SK-N-SH (cell line): ENCODE results near the gene POLE3. TPM values are rescaled to one million over a fixed set of nuclear protein-coding genes. Genes with fewer than 3 reads are reported as not detected.

ENCODE experiments used
- CTCF ChIA-PET: fragments of 300-600, 350-600 bp; formaldehyde crosslinking; extraction: SDS; loops from one replicate; lab custom pipeline; 2021; lab: Yijun Ruan, JAX
- POLR2A ChIA-PET: fragments of 350-600 bp; sonication (Branson Sonifier 250); formaldehyde crosslinking; extraction: SDS; loops from one replicate; lab custom pipeline; 2020; ENCODE audit warnings: antibody characterized with exemption, inconsistent platforms; lab: Yijun Ruan, JAX
- DNase-seq: peaks from one replicate; pipeline ENCODE4 v3.0.0; 2012
- H2AFZ ChIP-seq: fragments of 200-600 bp; sonication (generic); 2 replicates; pipeline ENCODE4 v1.8.1; 2016; ENCODE audit warnings: antibody characterized with exemption, mild to moderate bottlenecking, low read depth
- H3F3A ChIP-seq: fragments of 200-600 bp; sonication (generic); replicated peaks from 2 replicates; pipeline ENCODE3; 2016; ENCODE audit warnings: antibody characterized with exemption, mild to moderate bottlenecking; ENCODE audit not compliant: insufficient read depth
- H3K27ac ChIP-seq, 2 experiments: fragments of 200-500 bp in 1 of 2; fragments of 200-600 bp in 1 of 2; sonication (Bioruptor generic) in 1 of 2; sonication (generic), shearing (Covaris generic) in 1 of 2; 2 replicates each; pipeline versions ENCODE4 v1.5.1 to v1.6.1; 2014 to 2016; ENCODE audit warnings: low read depth in 2 of 2, inconsistent platforms in 1 of 2, low read length in 1 of 2, mild to moderate bottlenecking in 1 of 2, mixed read lengths in 1 of 2
- H3K27me3 ChIP-seq: fragments of 200-600 bp; sonication (generic), shearing (Covaris generic); 2 replicates; pipeline ENCODE4 v1.6.1; 2016; ENCODE audit warnings: mixed run types; ENCODE audit not compliant: insufficient read depth
- H3K36me3 ChIP-seq, 2 experiments: fragments of 200-500 bp in 1 of 2; fragments of 200-600 bp in 1 of 2; sonication (Bioruptor generic) in 1 of 2; sonication (generic) in 1 of 2; replicated peaks in 1 of 2; 2 replicates each; pipeline versions ENCODE3 to v1.5.1; 2014 to 2016; ENCODE audit warnings: low read length in 1 of 2, mild to moderate bottlenecking in 1 of 2; ENCODE audit not compliant: insufficient read depth in 2 of 2, control insufficient read depth in 1 of 2
- H3K4me1 ChIP-seq, 2 experiments: fragments of 200-500 bp in 1 of 2; fragments of 200-600 bp in 1 of 2; sonication (Bioruptor generic) in 1 of 2; sonication (generic), shearing (Covaris generic) in 1 of 2; 2 replicates each; pipeline versions ENCODE4 v1.5.1 to v1.6.1; 2014 to 2016; ENCODE audit warnings: low read depth in 1 of 2, low read length in 1 of 2, mixed run types in 1 of 2; ENCODE audit not compliant: insufficient read depth in 2 of 2, control insufficient read depth in 1 of 2
- H3K4me2 ChIP-seq: fragments of 200-600 bp; sonication (generic), shearing (Covaris generic); 2 replicates; pipeline ENCODE4 v1.6.1; 2017; ENCODE audit warnings: mixed run types
- H3K4me3 ChIP-seq, 2 experiments: fragments of 200-500 bp in 1 of 2; fragments of 200-600 bp in 1 of 2; sonication (Bioruptor generic) in 1 of 2; sonication (generic), shearing (Covaris generic) in 1 of 2; 2 replicates each; pipeline versions ENCODE4 v1.5.1 to v1.8.1; 2014 to 2016; ENCODE audit warnings: low read depth in 2 of 2, inconsistent platforms in 1 of 2, low read length in 1 of 2, mild to moderate bottlenecking in 1 of 2, mixed read lengths in 1 of 2, moderate library complexity in 1 of 2
- H3K79me2 ChIP-seq: fragments of 200-600 bp; sonication (generic); 2 replicates; pipeline ENCODE4 v1.8.1; 2017; ENCODE audit warnings: mild to moderate bottlenecking; ENCODE audit not compliant: insufficient read depth
- H3K9ac ChIP-seq: fragments of 200-600 bp; sonication (generic); 2 replicates; pipeline ENCODE4 v1.6.1; 2017; ENCODE audit warnings: mixed run types
- H3K9me2 ChIP-seq: fragments of 200-600 bp; sonication (generic); 2 replicates; pipeline ENCODE4 v1.6.1; 2017; ENCODE audit warnings: mixed run types
- H3K9me3 ChIP-seq: fragments of 200-600 bp; sonication (generic); 2 replicates; pipeline ENCODE4 v1.6.1; 2017; ENCODE audit warnings: mixed run types, mild to moderate bottlenecking, moderate library complexity
- H4K20me1 ChIP-seq: fragments of 200-600 bp; sonication (generic); 2 replicates; pipeline ENCODE4 v1.6.1; 2017; ENCODE audit warnings: mild to moderate bottlenecking, mixed run types; ENCODE audit not compliant: insufficient read depth
- CHD2 ChIP-seq: fragments of 150-350 bp; IDR thresholded peaks from 2 replicates; pipeline ENCODE4 v1.6.1; 2018; ENCODE audit warnings: low read length; ENCODE audit not compliant: partially characterized antibody
- ELF1 ChIP-seq: IDR thresholded peaks from 2 replicates; pipeline ENCODE4 v1.4.0; 2012
- EP300 ChIP-seq, 2 experiments: IDR thresholded peaks; 2 replicates each; pipeline versions ENCODE4 v1.4.0 to v1.6.1; 2012; ENCODE audit warnings: borderline replicate concordance in 1 of 2, low read depth in 1 of 2, low read length in 1 of 2
- EZH2phosphoT487 ChIP-seq: fragments of 200-600 bp; sonication (generic); IDR thresholded peaks from 2 replicates; pipeline ENCODE4 v1.6.1; 2017; ENCODE audit warnings: low read depth, mixed run types, mild to moderate bottlenecking, antibody characterized with exemption, moderate library complexity, borderline replicate concordance
- FOSL2 ChIP-seq: IDR thresholded peaks from 2 replicates; pipeline ENCODE4 v1.4.0; 2012; ENCODE audit warnings: low read depth, mild to moderate bottlenecking, moderate library complexity, borderline replicate concordance
- FOXJ3 ChIP-seq: sonication (generic); formaldehyde crosslinking; IDR thresholded peaks from 2 replicates; pipeline ENCODE4 v1.5.1; 2020; ENCODE audit warnings: mild to moderate bottlenecking, missing genetic modification reagents
- GATA2 ChIP-seq: sonication (generic); formaldehyde crosslinking; IDR thresholded peaks from 2 replicates; pipeline ENCODE4 v1.5.0; 2020; ENCODE audit warnings: mild to moderate bottlenecking, missing genetic modification reagents
- JUND ChIP-seq: IDR thresholded peaks from 2 replicates; pipeline ENCODE4 v1.4.0; 2012
- MEF2A ChIP-seq: IDR thresholded peaks from 2 replicates; pipeline ENCODE4 v1.4.0; 2012; ENCODE audit warnings: low read depth, borderline replicate concordance
- NFIC ChIP-seq: IDR thresholded peaks from 2 replicates; pipeline ENCODE4 v1.4.0; 2012; ENCODE audit warnings: borderline replicate concordance
- NRF1 ChIP-seq: IDR thresholded peaks from 2 replicates; pipeline ENCODE4 v1.6.1; 2012; ENCODE audit warnings: low read depth, mild to moderate bottlenecking, low read length
- RFX5 ChIP-seq: IDR thresholded peaks from 2 replicates; pipeline ENCODE4 v1.6.1; 2012; ENCODE audit warnings: mild to moderate bottlenecking, improper control_type of control experiment, low read length
- SIN3A ChIP-seq: IDR thresholded peaks from 2 replicates; pipeline ENCODE4 v1.6.1; 2012; ENCODE audit warnings: low read depth, mild to moderate bottlenecking, low read length, moderate library complexity, borderline replicate concordance
- SMC3 ChIP-seq: IDR thresholded peaks from 2 replicates; pipeline ENCODE4 v1.6.1; 2012; ENCODE audit warnings: low read depth, low read length, improper control_type of control experiment
- TCF12 ChIP-seq: IDR thresholded peaks from 2 replicates; pipeline ENCODE4 v1.4.0; 2012
- YY1 ChIP-seq: IDR thresholded peaks from 2 replicates; pipeline ENCODE4 v1.4.0; 2012; ENCODE audit warnings: low read depth, mild to moderate bottlenecking
- WGBS: methylation state at CpG from one replicate; pipeline ENCODE4 v1.1.6; 2017; ENCODE audit warnings: low lambda C conversion rate; 5-methylcytosine and 5-hydroxymethylcytosine counted together
- polyA plus RNA-seq, 3 experiments: library from polyadenylated mRNA; depleted of rRNA; stranded (reverse); fragments of >200 nt; gene quantifications; 2 replicates each; pipeline ENCODE4 v1.2.3, GENCODE V29; 2012
- TF ChIP-seq, protein P1 (sequence below): fragments of 150-350 bp; IDR thresholded peaks from 2 replicates; pipeline ENCODE4 v1.6.1; 2017; ENCODE audit warnings: antibody characterized with exemption, low read length, low read depth, borderline replicate concordance
- TF ChIP-seq, protein P2 (sequence below): IDR thresholded peaks from 2 replicates; pipeline ENCODE4; 2012
- TF ChIP-seq, protein P3 (sequence below): IDR thresholded peaks from 2 replicates; pipeline ENCODE4 v1.4.0; 2012; ENCODE audit warnings: low read depth, borderline replicate concordance
- TF ChIP-seq, protein P4 (sequence below): IDR thresholded peaks from 2 replicates; pipeline ENCODE4 v1.4.0; 2012; ENCODE audit warnings: low read depth, borderline replicate concordance
- TF ChIP-seq, protein P5 (sequence below): IDR thresholded peaks from 2 replicates; pipeline ENCODE4 v1.6.1; 2012; ENCODE audit warnings: mild to moderate bottlenecking, low read depth, low read length, moderate library complexity
- TF ChIP-seq, protein P6 (sequence below): fragments of 200-600 bp; sonication (generic); IDR thresholded peaks from 2 replicates; pipeline ENCODE4 v1.6.1; 2017; ENCODE audit warnings: antibody characterized with exemption, mild to moderate bottlenecking, moderate library complexity

The POLE3 gene
- polyA plus RNA-seq, 1 of the 3 experiments (the other 2 are of a cell fraction) = 40.1 TPM

DNA sequence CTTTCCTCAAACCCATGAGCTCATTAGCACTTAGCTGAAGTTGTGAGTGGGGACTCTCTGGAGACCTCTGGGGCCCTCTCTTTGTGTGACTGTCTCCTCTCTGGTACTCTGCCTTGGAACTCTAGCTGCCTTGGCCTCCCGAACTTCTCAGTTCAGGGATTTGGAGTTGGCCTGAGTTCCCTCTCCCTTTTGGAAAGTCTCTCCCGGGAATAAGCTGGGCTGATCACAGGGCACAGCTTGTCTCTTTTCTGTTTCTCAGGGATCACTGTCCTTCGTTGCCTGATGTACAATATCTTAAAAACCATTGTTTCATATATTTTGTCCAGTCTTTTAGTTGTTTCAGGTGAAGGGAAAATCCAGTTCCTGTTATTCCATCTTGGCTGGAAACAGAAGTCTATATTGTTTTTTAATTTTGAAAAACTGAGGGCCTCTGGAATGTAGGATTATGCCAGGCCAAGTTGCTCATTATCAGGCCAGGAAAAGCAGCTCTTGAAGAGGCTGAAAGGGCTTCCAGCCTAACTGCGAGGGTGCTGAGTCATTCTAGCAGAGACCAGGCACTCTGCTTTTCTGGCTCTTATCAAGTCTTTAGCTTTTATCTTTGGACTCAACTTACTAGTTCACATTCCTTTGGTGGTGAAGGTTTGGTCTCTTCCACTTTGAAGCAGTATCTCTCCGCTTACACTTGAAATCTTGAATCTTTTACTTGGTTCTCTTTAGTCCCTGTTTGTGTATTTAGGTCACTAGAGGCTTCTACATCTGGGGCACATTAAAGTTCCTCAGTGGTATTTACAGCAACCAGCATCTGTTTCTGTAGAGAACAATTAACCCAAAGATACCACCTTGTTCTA lies 44.7 kb upstream of the POLE3 start:
- Histone ChIP-seq H3K27ac (peak overlapping the region; percentile 91 to 92), H3F3A (peaks cover 20% of the 10 kb centered on the region), H3K27me3 (no peaks in the 10 kb centered on the region), H2AFZ (peak overlapping the region; percentile 65; the same call in 1 of the 2 replicates), H3K4me1 (peaks cover 7 to 20% of the 10 kb centered on the region in 2 experiments), H3K4me2 (peak overlapping the region; percentile 22), H3K9me2 (no peaks in the 10 kb centered on the region), H3K9ac (peak overlapping the region; percentile 39; the same call in 1 of the 2 replicates), H3K9me3 (no peaks in the 10 kb centered on the region), H4K20me1 (no peaks in the 10 kb centered on the region), H3K79me2 (no peaks in the 10 kb centered on the region), H3K36me3 (no peaks in the 10 kb centered on the region), H3K4me3 (no peak overlapping the region)
- 59% methylated on average over 5 of the region's 5 CpGs for WGBS
- POLR2A ChIA-PET = no interaction called here
- CTCF ChIA-PET = interaction anchor here (0.6 to 2.6 kb wide), 11 partner anchors 9 to 227 kb away, joined by 3 to 28 read pairs (median 4); no protein-coding TSS in a partner anchor
- no peak for DNase-seq
- TF ChIP-seq, protein P1, sequence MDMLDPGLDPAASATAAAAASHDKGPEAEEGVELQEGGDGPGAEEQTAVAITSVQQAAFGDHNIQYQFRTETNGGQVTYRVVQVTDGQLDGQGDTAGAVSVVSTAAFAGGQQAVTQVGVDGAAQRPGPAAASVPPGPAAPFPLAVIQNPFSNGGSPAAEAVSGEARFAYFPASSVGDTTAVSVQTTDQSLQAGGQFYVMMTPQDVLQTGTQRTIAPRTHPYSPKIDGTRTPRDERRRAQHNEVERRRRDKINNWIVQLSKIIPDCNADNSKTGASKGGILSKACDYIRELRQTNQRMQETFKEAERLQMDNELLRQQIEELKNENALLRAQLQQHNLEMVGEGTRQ = no peak
- TF ChIP-seq SMC3 = no peak
- no peak for TF ChIP-seq YY1
- no peak for TF ChIP-seq RFX5
- peak; percentile 80 for TF ChIP-seq NFIC
- TF ChIP-seq, protein P2, sequence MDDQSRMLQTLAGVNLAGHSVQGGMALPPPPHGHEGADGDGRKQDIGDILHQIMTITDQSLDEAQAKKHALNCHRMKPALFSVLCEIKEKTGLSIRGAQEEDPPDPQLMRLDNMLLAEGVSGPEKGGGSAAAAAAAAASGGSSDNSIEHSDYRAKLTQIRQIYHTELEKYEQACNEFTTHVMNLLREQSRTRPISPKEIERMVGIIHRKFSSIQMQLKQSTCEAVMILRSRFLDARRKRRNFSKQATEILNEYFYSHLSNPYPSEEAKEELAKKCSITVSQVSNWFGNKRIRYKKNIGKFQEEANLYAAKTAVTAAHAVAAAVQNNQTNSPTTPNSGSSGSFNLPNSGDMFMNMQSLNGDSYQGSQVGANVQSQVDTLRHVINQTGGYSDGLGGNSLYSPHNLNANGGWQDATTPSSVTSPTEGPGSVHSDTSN = peak; percentile 49
- no peak for TF ChIP-seq SIN3A
- TF ChIP-seq CHD2 = no peak
- TF ChIP-seq ELF1 = 0 out of 2 replicates have a peak, but pooled peaks have one; percentile 14
- TF ChIP-seq EP300 (IDR thresholded peaks at IDR 0.05; ENCODE audit: borderline replicate concordance in 1 of 2, low read depth in 1 of 2, low read length in 1 of 2) = peak; percentile 9 to 66; a peak in 1 of 4 replicates
- TF ChIP-seq, protein P3, sequence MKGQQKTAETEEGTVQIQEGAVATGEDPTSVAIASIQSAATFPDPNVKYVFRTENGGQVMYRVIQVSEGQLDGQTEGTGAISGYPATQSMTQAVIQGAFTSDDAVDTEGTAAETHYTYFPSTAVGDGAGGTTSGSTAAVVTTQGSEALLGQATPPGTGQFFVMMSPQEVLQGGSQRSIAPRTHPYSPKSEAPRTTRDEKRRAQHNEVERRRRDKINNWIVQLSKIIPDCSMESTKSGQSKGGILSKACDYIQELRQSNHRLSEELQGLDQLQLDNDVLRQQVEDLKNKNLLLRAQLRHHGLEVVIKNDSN = no peak
- no peak for TF ChIP-seq MEF2A
- no peak for TF ChIP-seq EZH2phosphoT487
- TF ChIP-seq JUND = peak; percentile 59; the same call in 1 of the 2 replicates
- TF ChIP-seq, protein P4, sequence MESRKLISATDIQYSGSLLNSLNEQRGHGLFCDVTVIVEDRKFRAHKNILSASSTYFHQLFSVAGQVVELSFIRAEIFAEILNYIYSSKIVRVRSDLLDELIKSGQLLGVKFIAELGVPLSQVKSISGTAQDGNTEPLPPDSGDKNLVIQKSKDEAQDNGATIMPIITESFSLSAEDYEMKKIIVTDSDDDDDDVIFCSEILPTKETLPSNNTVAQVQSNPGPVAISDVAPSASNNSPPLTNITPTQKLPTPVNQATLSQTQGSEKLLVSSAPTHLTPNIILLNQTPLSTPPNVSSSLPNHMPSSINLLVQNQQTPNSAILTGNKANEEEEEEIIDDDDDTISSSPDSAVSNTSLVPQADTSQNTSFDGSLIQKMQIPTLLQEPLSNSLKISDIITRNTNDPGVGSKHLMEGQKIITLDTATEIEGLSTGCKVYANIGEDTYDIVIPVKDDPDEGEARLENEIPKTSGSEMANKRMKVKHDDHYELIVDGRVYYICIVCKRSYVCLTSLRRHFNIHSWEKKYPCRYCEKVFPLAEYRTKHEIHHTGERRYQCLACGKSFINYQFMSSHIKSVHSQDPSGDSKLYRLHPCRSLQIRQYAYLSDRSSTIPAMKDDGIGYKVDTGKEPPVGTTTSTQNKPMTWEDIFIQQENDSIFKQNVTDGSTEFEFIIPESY = no peak
- TF ChIP-seq FOXJ3 (CRISPR knock-in tag) = no peak
- peak; percentile 79 for TF ChIP-seq FOSL2
- TF ChIP-seq NRF1 = no peak
- TF ChIP-seq, protein P5, sequence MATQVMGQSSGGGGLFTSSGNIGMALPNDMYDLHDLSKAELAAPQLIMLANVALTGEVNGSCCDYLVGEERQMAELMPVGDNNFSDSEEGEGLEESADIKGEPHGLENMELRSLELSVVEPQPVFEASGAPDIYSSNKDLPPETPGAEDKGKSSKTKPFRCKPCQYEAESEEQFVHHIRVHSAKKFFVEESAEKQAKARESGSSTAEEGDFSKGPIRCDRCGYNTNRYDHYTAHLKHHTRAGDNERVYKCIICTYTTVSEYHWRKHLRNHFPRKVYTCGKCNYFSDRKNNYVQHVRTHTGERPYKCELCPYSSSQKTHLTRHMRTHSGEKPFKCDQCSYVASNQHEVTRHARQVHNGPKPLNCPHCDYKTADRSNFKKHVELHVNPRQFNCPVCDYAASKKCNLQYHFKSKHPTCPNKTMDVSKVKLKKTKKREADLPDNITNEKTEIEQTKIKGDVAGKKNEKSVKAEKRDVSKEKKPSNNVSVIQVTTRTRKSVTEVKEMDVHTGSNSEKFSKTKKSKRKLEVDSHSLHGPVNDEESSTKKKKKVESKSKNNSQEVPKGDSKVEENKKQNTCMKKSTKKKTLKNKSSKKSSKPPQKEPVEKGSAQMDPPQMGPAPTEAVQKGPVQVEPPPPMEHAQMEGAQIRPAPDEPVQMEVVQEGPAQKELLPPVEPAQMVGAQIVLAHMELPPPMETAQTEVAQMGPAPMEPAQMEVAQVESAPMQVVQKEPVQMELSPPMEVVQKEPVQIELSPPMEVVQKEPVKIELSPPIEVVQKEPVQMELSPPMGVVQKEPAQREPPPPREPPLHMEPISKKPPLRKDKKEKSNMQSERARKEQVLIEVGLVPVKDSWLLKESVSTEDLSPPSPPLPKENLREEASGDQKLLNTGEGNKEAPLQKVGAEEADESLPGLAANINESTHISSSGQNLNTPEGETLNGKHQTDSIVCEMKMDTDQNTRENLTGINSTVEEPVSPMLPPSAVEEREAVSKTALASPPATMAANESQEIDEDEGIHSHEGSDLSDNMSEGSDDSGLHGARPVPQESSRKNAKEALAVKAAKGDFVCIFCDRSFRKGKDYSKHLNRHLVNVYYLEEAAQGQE = 0 out of 2 replicates have a peak, but pooled peaks have one; percentile 17
- TF ChIP-seq, protein P6, sequence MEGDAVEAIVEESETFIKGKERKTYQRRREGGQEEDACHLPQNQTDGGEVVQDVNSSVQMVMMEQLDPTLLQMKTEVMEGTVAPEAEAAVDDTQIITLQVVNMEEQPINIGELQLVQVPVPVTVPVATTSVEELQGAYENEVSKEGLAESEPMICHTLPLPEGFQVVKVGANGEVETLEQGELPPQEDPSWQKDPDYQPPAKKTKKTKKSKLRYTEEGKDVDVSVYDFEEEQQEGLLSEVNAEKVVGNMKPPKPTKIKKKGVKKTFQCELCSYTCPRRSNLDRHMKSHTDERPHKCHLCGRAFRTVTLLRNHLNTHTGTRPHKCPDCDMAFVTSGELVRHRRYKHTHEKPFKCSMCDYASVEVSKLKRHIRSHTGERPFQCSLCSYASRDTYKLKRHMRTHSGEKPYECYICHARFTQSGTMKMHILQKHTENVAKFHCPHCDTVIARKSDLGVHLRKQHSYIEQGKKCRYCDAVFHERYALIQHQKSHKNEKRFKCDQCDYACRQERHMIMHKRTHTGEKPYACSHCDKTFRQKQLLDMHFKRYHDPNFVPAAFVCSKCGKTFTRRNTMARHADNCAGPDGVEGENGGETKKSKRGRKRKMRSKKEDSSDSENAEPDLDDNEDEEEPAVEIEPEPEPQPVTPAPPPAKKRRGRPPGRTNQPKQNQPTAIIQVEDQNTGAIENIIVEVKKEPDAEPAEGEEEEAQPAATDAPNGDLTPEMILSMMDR = no peak
- TF ChIP-seq TCF12 = peak; percentile 86
- no peak for TF ChIP-seq GATA2 (CRISPR knock-in tag)
